T-helper 1 cell treated with Interleukin-12 subunit alpha and Interleukin-12 subunit beta and Interleukin-4 antibody, amounts not matched to agents 30 μg/mL and 1 μg/mL, for 36 hours (primary cell): Measurements from ENCODE around the gene SNX21.
"Not testable (repeated sequence)": the region's sequence is repeated elsewhere in the genome, so short reads cannot be mapped to it uniquely, and the experiment has no call there.

ENCODE experiments used
- H3K27ac Mint-ChIP-seq: one replicate; pipeline ENCODE4 v1.8.0; 2021; ENCODE audit warnings: mild to moderate bottlenecking, mixed read lengths
- H3K27me3 Mint-ChIP-seq: one replicate; pipeline ENCODE4 v1.8.0; 2021; ENCODE audit warnings: low read depth, mixed read lengths
- H3K36me3 Mint-ChIP-seq: one replicate; pipeline ENCODE4 v1.8.0; 2021; ENCODE audit warnings: low read depth, mixed read lengths
- H3K4me1 Mint-ChIP-seq: one replicate; pipeline ENCODE4 v1.8.0; 2021; ENCODE audit warnings: low read depth, mixed read lengths
- H3K4me3 Mint-ChIP-seq: one replicate; pipeline ENCODE4 v1.8.0; 2021; ENCODE audit warnings: mild to moderate bottlenecking, moderate library complexity, mixed read lengths
- H3K9me3 Mint-ChIP-seq: one replicate; pipeline ENCODE4 v1.8.0; 2021; ENCODE audit warnings: mixed read lengths

The SNX21 gene

GRCh38 chr20:45873409-45874103, 40.0 kb downstream of the SNX21 start:
- no peak overlapping the region for H3K4me3 Mint-ChIP-seq
- no peaks in the 10 kb centered on the region for H3K9me3 Mint-ChIP-seq
- no peaks in the 10 kb centered on the region for H3K4me1 Mint-ChIP-seq
- no peaks in the 10 kb centered on the region for H3K27me3 Mint-ChIP-seq
- H3K36me3 Mint-ChIP-seq = peaks cover 8% of the 10 kb centered on the region
- no peak overlapping the region for H3K27ac Mint-ChIP-seq

- not testable (repeated sequence) for H3K36me3 Mint-ChIP-seq, H3K27me3 Mint-ChIP-seq, H3K9me3 Mint-ChIP-seq, H3K4me1 Mint-ChIP-seq, H3K4me3 Mint-ChIP-seq, H3K27ac Mint-ChIP-seq
These were observed 40.5 kb downstream of the SNX21 start for GRCh38 chr20:45874104-45874481.

GRCh38 chr20:45874576-45874975, 41.0 kb downstream of the SNX21 start:
- H3K27ac Mint-ChIP-seq = no peak overlapping the region
- H3K9me3 Mint-ChIP-seq = no peaks in the 10 kb centered on the region
- H3K4me3 Mint-ChIP-seq = no peak overlapping the region
- no peaks in the 10 kb centered on the region for H3K4me1 Mint-ChIP-seq
- no peaks in the 10 kb centered on the region for H3K27me3 Mint-ChIP-seq
- peaks cover 8% of the 10 kb centered on the region for H3K36me3 Mint-ChIP-seq

- H3K4me1 Mint-ChIP-seq = peaks cover 18% of the 10 kb centered on the region
- no peak overlapping the region for H3K4me3 Mint-ChIP-seq
- no peaks in the 10 kb centered on the region for H3K9me3 Mint-ChIP-seq
- H3K27ac Mint-ChIP-seq = no peak overlapping the region
- H3K27me3 Mint-ChIP-seq = peaks cover 9% of the 10 kb centered on the region
- peaks cover 18% of the 10 kb centered on the region for H3K36me3 Mint-ChIP-seq
These were observed 44.6 kb downstream of the SNX21 start for GRCh38 chr20:45878076-45878761.

GRCh38 chr20:45880988-45881788, 47.6 kb downstream of the SNX21 start, which contains the start of gene ZSWIM1:
TSS of gene ZSWIM1 (plus strand) at chr20:45881227. CDS start at chr20:45882593, 1,366 bp downstream.
- peak within 1 kb of the TSS; percentile 85 for H3K27ac Mint-ChIP-seq
- H3K27me3 Mint-ChIP-seq = peaks cover 9% of the 10 kb centered on the region
- no peaks in the 10 kb centered on the region for H3K9me3 Mint-ChIP-seq
- H3K36me3 Mint-ChIP-seq = peaks cover 26% of the 10 kb centered on the region
- H3K4me1 Mint-ChIP-seq = peaks cover 27% of the 10 kb centered on the region
- peak within 1 kb of the TSS; percentile 91 for H3K4me3 Mint-ChIP-seq

- Mint-ChIP-seq H3K27ac (no peak overlapping the region), H3K4me1 (peaks cover 27% of the 10 kb centered on the region), H3K27me3 (peaks cover 9% of the 10 kb centered on the region), H3K4me3 (peak overlapping the region; percentile 45), H3K36me3 (peaks cover 22% of the 10 kb centered on the region), H3K9me3 (no peaks in the 10 kb centered on the region)
These were observed 49.0 kb downstream of the SNX21 start for GRCh38 chr20:45882469-45883099.

- H3K36me3 Mint-ChIP-seq = peaks cover 22% of the 10 kb centered on the region
- H3K27ac Mint-ChIP-seq = no peak overlapping the region
- H3K4me1 Mint-ChIP-seq = peaks cover 27% of the 10 kb centered on the region
- no peaks in the 10 kb centered on the region for H3K9me3 Mint-ChIP-seq
- peaks cover 9% of the 10 kb centered on the region for H3K27me3 Mint-ChIP-seq
- H3K4me3 Mint-ChIP-seq = no peak overlapping the region
These were observed 49.5 kb downstream of the SNX21 start for GRCh38 chr20:45883100-45883469.

GRCh38 chr20:45886590-45887345, 53.2 kb downstream of the SNX21 start:
- Mint-ChIP-seq H3K4me1 (peaks cover 24% of the 10 kb centered on the region), H3K36me3 (peaks cover 16% of the 10 kb centered on the region), H3K27me3 (peaks cover 9% of the 10 kb centered on the region), H3K4me3 (no peak overlapping the region), H3K27ac (no peak overlapping the region), H3K9me3 (no peaks in the 10 kb centered on the region)

GRCh38 chr20:45887346-45887715, 53.7 kb downstream of the SNX21 start, which contains the start of gene SPATA25:
TSS of gene SPATA25 (minus strand) at chr20:45887622. CDS start at chr20:45887590, 32 bp downstream.
- Mint-ChIP-seq H3K36me3 (peaks cover 16% of the 10 kb centered on the region), H3K9me3 (no peaks in the 10 kb centered on the region), H3K27ac (no peak within 1 kb of the TSS), H3K4me1 (peaks cover 25% of the 10 kb centered on the region), H3K4me3 (no peak within 1 kb of the TSS), H3K27me3 (peaks cover 8% of the 10 kb centered on the region)

GRCh38 chr20:45888681-45889080, 55.1 kb downstream of the SNX21 start:
- H3K27ac Mint-ChIP-seq = no peak overlapping the region
- H3K36me3 Mint-ChIP-seq = peaks cover 5% of the 10 kb centered on the region
- H3K27me3 Mint-ChIP-seq = peaks cover 4% of the 10 kb centered on the region
- no peak overlapping the region for H3K4me3 Mint-ChIP-seq
- peaks cover 23% of the 10 kb centered on the region for H3K4me1 Mint-ChIP-seq
- H3K9me3 Mint-ChIP-seq = no peaks in the 10 kb centered on the region

GRCh38 chr20:45890077-45890984, 56.7 kb downstream of the SNX21 start:
- no peaks in the 10 kb centered on the region for H3K9me3 Mint-ChIP-seq
- H3K4me1 Mint-ChIP-seq = peaks cover 19% of the 10 kb centered on the region
- peaks cover 4% of the 10 kb centered on the region for H3K27me3 Mint-ChIP-seq
- H3K4me3 Mint-ChIP-seq = peak overlapping the region; percentile 90
- peaks cover 4% of the 10 kb centered on the region for H3K36me3 Mint-ChIP-seq
- H3K27ac Mint-ChIP-seq = no peak overlapping the region

- Mint-ChIP-seq H3K4me3 (peak within 1 kb of the TSS; percentile 90), H3K36me3 (peaks cover 4% of the 10 kb centered on the region)
These were observed 57.7 kb downstream of the SNX21 start, which contains the start of the genes CTSA and NEURL2 for GRCh38 chr20:45890985-45891983. TSS of gene CTSA (plus strand) at chr20:45891335. CDS start at chr20:45891569, 234 bp downstream. TSS of gene NEURL2 (minus strand) at chr20:45891208. CDS start at chr20:45890991, 217 bp downstream.

More at GRCh38 chr20:45890985-45891983, 57.7 kb downstream of the SNX21 start, which contains the start of the genes CTSA and NEURL2:
- Mint-ChIP-seq H3K9me3 (no peaks in the 10 kb centered on the region), H3K4me1 (peaks cover 18% of the 10 kb centered on the region), H3K27ac (peak within 1 kb of the TSS; percentile 85), H3K27me3 (peaks cover 4% of the 10 kb centered on the region)
